Common myeloid progenitor, CD34-positive (primary cell): Measurements from ENCODE around the gene SYNE1.

Experiments
- CTCF ChIA-PET: fragments of 350-600 bp; sonication (Branson Sonifier 250); formaldehyde crosslinking; loops from one replicate; lab custom pipeline; 2021; ENCODE audit warnings: antibody characterized with exemption; lab: Charles Lee
- POLR2A ChIA-PET: fragments of 350-600 bp; sonication (Branson Sonifier 250); formaldehyde crosslinking; loops from one replicate; lab custom pipeline; 2021; ENCODE audit warnings: antibody characterized with exemption; lab: Charles Lee
- DNase-seq, 3 donors: peaks; one replicate each; pipeline versions ENCODE4 v3.0.0 to v3.0.0-alpha.2; 2013
- H3K27ac ChIP-seq, 2 experiments: 1 replicate in 1 of 2; 2 replicates in 1 of 2; pipeline ENCODE4 v1.7.0; 2013; ENCODE audit warnings: inconsistent platforms in 2 of 2, low read length in 2 of 2, mild to moderate bottlenecking in 2 of 2, low read depth in 1 of 2, moderate library complexity in 1 of 2; ENCODE audit not compliant: severe bottlenecking in 2 of 2, insufficient read depth in 1 of 2, poor library complexity in 1 of 2
- H3K27me3 ChIP-seq, 5 experiments: replicated peaks in 2 of 5; 1 replicate in 3 of 5; 2 replicates in 2 of 5; pipeline versions ENCODE4 v1.6.1 to v1.7.0; 2013; ENCODE audit warnings: low read length in 4 of 5, mild to moderate bottlenecking in 2 of 5, moderate library complexity in 2 of 5, inconsistent platforms in 1 of 5; ENCODE audit not compliant: insufficient read depth in 5 of 5, control insufficient read depth in 4 of 5
- H3K36me3 ChIP-seq, 4 experiments: 1 replicate in 2 of 4; 2 replicates in 2 of 4; pipeline versions ENCODE4 v1.6.1 to v1.7.0; 2013; ENCODE audit warnings: low read length in 3 of 4, control low read depth in 1 of 4, mild to moderate bottlenecking in 1 of 4; ENCODE audit not compliant: control insufficient read depth in 4 of 4, insufficient read depth in 4 of 4
- H3K4me1 ChIP-seq, 4 experiments: 1 replicate in 3 of 4; 2 replicates in 1 of 4; pipeline versions ENCODE4 v1.6.1 to v1.7.1; 2013; ENCODE audit warnings: low read length in 3 of 4, mild to moderate bottlenecking in 3 of 4, control low read depth in 1 of 4, inconsistent platforms in 1 of 4, moderate library complexity in 1 of 4; ENCODE audit not compliant: control insufficient read depth in 4 of 4, insufficient read depth in 4 of 4; ENCODE audit errors: control extremely low read depth in 1 of 4
- H3K4me3 ChIP-seq, 7 experiments: 1 replicate in 4 of 7; 2 replicates in 3 of 7; pipeline versions ENCODE4 v1.5.1 to v1.7.0; 2013; ENCODE audit warnings: mild to moderate bottlenecking in 7 of 7, low read length in 6 of 7, moderate library complexity in 6 of 7, inconsistent platforms in 2 of 7, low read depth in 2 of 7, control low read depth in 1 of 7; ENCODE audit not compliant: insufficient read depth in 4 of 7, control insufficient read depth in 1 of 7; ENCODE audit errors: extremely low read depth in 1 of 7
- H3K9me3 ChIP-seq, 5 experiments: 1 replicate in 4 of 5; 2 replicates in 1 of 5; pipeline versions ENCODE4 v1.6.1 to v1.7.1; 2013; ENCODE audit warnings: low read length in 4 of 5, mild to moderate bottlenecking in 2 of 5, inconsistent platforms in 1 of 5, low read depth in 1 of 5, moderate library complexity in 1 of 5; ENCODE audit not compliant: control insufficient read depth in 4 of 5, insufficient read depth in 2 of 5; ENCODE audit errors: control extremely low read depth in 1 of 5
- WGBS: methylation state at CpG from one replicate; pipeline ENCODE4 v1.1.5; 2013; ENCODE audit not compliant: insufficient coverage; 5-methylcytosine and 5-hydroxymethylcytosine counted together

SYNE1 gene

DNA sequence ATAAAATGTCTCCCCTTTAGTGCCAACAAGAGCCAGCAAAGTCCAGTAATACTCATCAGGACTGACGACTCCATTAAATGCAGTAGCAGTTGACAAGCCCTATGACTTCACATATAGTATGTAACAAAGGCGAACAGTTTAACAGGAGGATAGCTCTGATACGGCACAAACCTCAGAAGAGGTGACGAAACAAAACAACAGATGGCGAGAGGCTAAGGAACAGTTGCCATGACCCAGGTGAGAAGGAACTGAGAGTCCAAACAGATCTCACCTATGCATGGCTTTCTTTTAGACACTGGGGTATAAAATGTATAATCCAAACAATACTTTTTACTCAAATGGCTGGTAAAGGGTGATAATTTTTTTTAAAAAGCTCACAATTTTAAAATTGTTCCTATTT, 37.1 kb downstream of the SYNE1 start:
- no peaks in the 10 kb centered on the region for H3K9me3 ChIP-seq
- H3K4me1 ChIP-seq = no peaks in the 10 kb centered on the region
- ChIA-PET CTCF (no interaction called here), POLR2A (no interaction called here)
- H3K27me3 ChIP-seq = no peaks in the 10 kb centered on the region
- no peak for DNase-seq
- no peaks in the 10 kb centered on the region for H3K36me3 ChIP-seq
- no peak overlapping the region for H3K4me3 ChIP-seq
- WGBS = 100% methylated on average over 2 of the region's 5 CpGs
- H3K27ac ChIP-seq = no peak overlapping the region

DNA sequence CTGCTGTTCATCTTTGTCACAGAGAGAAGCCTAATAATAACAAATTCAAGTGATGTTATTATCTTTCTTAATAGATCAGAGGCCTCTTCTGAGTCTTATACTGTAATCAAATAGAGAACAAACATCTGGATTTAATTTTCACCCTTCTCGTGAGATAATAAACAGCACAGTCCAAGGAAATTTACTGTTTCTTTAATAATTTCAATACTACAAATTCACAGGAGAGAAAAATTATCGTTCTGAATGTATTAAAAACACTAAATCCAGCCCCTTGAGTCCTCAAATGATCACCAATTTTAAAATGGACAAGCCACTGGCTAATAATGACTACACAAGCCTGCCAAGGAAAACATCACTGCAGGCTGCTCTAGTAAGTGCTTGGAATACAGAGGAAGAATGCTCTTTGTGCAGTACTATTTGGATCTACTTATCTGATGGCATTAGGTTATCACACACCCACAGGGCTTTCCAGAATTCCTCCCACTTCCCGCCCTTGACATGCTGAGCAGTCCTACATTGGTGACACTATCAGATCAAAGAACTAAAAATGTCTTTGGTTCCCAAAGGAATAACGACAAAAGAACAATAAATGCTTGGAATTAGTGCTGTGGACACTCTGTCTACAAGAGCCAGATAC, 38.1 kb downstream of the SYNE1 start:
- H3K27me3 ChIP-seq = no peaks in the 10 kb centered on the region
- H3K4me3 ChIP-seq = no peak overlapping the region
- POLR2A ChIA-PET = no interaction called here
- H3K27ac ChIP-seq = no peak overlapping the region
- H3K4me1 ChIP-seq = no peaks in the 10 kb centered on the region
- no peaks in the 10 kb centered on the region for H3K9me3 ChIP-seq
- H3K36me3 ChIP-seq = no peaks in the 10 kb centered on the region
- DNase-seq = no peak
- CTCF ChIA-PET = no interaction called here
- 100% methylated on average over 3 of the region's 4 CpGs for WGBS

DNA sequence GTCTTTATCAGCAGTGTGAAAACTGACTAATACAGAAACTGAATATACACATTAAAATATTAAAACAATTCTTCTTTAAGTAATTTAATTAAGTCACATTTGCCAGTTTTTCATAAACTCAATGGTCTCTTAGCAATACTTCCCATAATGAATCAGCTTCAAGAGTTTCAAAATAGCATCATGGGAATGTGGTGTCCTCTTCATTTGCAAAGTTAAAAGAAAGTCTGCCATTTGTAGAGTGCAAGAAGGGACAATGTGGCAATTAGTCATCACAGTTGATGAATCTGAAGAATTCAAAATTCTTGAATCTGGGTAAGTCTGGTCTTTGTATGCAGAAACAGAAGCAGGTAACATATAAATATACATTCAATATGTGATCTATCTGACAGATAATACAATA, 38.7 kb downstream of the SYNE1 start:
- Histone ChIP-seq H3K4me1 (no peaks in the 10 kb centered on the region), H3K9me3 (no peaks in the 10 kb centered on the region), H3K36me3 (no peaks in the 10 kb centered on the region), H3K4me3 (no peak overlapping the region), H3K27me3 (no peaks in the 10 kb centered on the region), H3K27ac (no peak overlapping the region)
- POLR2A ChIA-PET = no interaction called here
- DNase-seq = no peak
- CTCF ChIA-PET = no interaction called here

GRCh38 chr6:152596726-152597125, 40.4 kb downstream of the SYNE1 start:
- H3K36me3 ChIP-seq = no peaks in the 10 kb centered on the region
- no peaks in the 10 kb centered on the region for H3K27me3 ChIP-seq
- H3K9me3 ChIP-seq = peaks cover 0 to 6% (median 0%) of the 10 kb centered on the region in 5 experiments
- ChIA-PET CTCF (interaction anchor here (1.2 to 1.5 kb wide), 2 partner anchors 22 to 44 kb away, joined by 3 to 5 read pairs; no protein-coding TSS in a partner anchor), POLR2A (no interaction called here)
- DNase-seq = no peak
- no CpG with 5 or more reads among the region's 2 CpGs for WGBS
- H3K4me3 ChIP-seq = no peak overlapping the region
- no peak overlapping the region for H3K27ac ChIP-seq
- no peaks in the 10 kb centered on the region for H3K4me1 ChIP-seq

DNA sequence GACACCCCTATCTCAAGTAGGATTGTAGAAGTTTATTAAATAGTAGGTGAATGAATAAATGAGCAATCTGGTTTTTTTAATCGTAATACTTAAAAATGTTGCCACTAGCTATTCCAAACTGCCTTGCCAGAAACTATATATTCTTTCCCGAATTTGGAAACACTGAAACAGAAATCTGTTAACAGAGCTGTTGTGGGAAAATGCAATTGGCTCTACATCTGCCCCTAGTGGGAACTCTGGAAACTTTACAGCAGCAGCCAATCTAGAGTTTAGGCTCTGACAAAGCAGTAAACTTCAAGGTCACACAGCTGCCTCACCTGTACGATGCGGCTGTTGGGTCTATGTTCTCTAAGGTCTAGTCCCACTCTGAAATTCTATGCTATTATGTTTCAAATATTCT, 41.7 kb downstream of the SYNE1 start:
- POLR2A ChIA-PET = no interaction called here
- Histone ChIP-seq H3K4me3 (no peak overlapping the region), H3K27me3 (no peaks in the 10 kb centered on the region), H3K9me3 (peaks cover 0 to 8% (median 0%) of the 10 kb centered on the region in 5 experiments), H3K27ac (no peak overlapping the region), H3K36me3 (no peaks in the 10 kb centered on the region), H3K4me1 (no peaks in the 10 kb centered on the region)
- CTCF ChIA-PET = interaction anchor here (0.6 to 1.5 kb wide), 6 partner anchors 21 to 1425 kb away, joined by 3 to 5 read pairs (median 3); no protein-coding TSS in a partner anchor
- 78% methylated on average over 1 of the region's 4 CpGs for WGBS
- peak in 1 of 3 donors; percentile 7 for DNase-seq

GRCh38 chr6:152594701-152595100, 42.5 kb downstream of the SYNE1 start:
- ChIA-PET CTCF (no interaction called here), POLR2A (interaction anchor here (0.6 kb wide), 1 partner anchor 383 kb away, joined by 3 read pairs; no protein-coding TSS in a partner anchor)
- H3K36me3 ChIP-seq = no peaks in the 10 kb centered on the region
- H3K4me3 ChIP-seq = no peak overlapping the region
- no peaks in the 10 kb centered on the region for H3K4me1 ChIP-seq
- no peak for DNase-seq
- H3K9me3 ChIP-seq = peaks cover 0 to 8% (median 0%) of the 10 kb centered on the region in 5 experiments
- H3K27me3 ChIP-seq = no peaks in the 10 kb centered on the region
- 100% methylated on average over 1 of the region's 1 CpG for WGBS
- H3K27ac ChIP-seq = no peak overlapping the region

- WGBS = 100% methylated on average over 1 of the region's 1 CpG
- H3K4me1 ChIP-seq = peaks cover 0 to 20% (median 11%) of the 10 kb centered on the region in 4 experiments
- ChIA-PET CTCF (no interaction called here), POLR2A (no interaction called here)
- no peaks in the 10 kb centered on the region for H3K27me3 ChIP-seq
- H3K27ac ChIP-seq = no peak overlapping the region
- peaks cover 0 to 8% (median 0%) of the 10 kb centered on the region in 5 experiments for H3K9me3 ChIP-seq
- DNase-seq = no peak
- no peaks in the 10 kb centered on the region for H3K36me3 ChIP-seq
- H3K4me3 ChIP-seq = no peak overlapping the region
These were observed 48.7 kb downstream of the SYNE1 start for GRCh38 chr6:152588456-152588855.
